ENCODE results near the gene PLEKHA3. TPM values are rescaled to one million over a fixed set of nuclear protein-coding genes. Genes with fewer than 3 reads are reported as not detected.

Gene PLEKHA3
- total and polyA plus RNA-seq, 2 donors (not counting 1 experiment from before 2014, with no cell fraction given): 5.9 to 34.6 TPM

DNA sequence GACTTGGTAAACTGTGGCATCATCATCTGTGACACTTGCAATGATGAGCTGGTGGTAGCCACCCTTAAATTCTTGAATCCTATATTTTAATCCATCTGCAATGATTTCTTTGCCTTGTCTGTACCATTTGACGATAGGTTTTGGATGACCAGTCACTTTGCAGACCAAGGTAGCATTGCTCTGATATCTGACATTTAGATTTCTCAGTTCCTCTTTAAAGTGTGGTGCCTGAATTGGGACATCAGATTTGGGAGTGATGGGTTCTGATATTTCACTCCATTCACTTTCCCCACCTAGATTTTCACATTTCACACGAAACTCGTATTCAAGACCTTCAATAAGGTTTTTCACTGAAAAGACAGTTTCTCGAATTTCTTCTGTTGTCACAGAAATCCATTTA, 55.8 kb downstream of the PLEKHA3 start:
- Histone ChIP-seq H3K9ac (ENCODE audit: insufficient read depth, low read length) (no peak overlapping the region), H3K27ac (ENCODE audit: insufficient read depth, low read length) (no peak overlapping the region), H3K4me1 (ENCODE audit: control insufficient read depth, extremely low read depth, insufficient read depth, low read length) (no peaks in the 10 kb centered on the region), H3K4me3 (replicated peaks in 1 of 4; ENCODE audit: control extremely low read depth in 1 of 4, insufficient read depth in 1 of 4, low read depth in 3 of 4, low read length in 4 of 4) (no peak overlapping the region), H3K27me3 (ENCODE audit: control insufficient read depth, insufficient read depth, low read length) (no peaks in the 10 kb centered on the region), H3K9me3 (ENCODE audit: control insufficient read depth, insufficient read depth, low read depth, low read length) (no peaks in the 10 kb centered on the region), H2AFZ (ENCODE audit: low read length) (no peak overlapping the region), H3K79me2 (ENCODE audit: control insufficient read depth, insufficient read depth, low read length) (no peaks in the 10 kb centered on the region), H4K20me1 (ENCODE audit: control insufficient read depth, extremely low read depth, insufficient read depth, low read length) (no peaks in the 10 kb centered on the region), H3K4me2 (ENCODE audit: extremely low read depth, insufficient read depth, low read length) (no peak overlapping the region), H3K36me3 (ENCODE audit: control insufficient read depth, insufficient read depth, low read length) (no peaks in the 10 kb centered on the region)
- TF ChIP-seq, protein P1, sequence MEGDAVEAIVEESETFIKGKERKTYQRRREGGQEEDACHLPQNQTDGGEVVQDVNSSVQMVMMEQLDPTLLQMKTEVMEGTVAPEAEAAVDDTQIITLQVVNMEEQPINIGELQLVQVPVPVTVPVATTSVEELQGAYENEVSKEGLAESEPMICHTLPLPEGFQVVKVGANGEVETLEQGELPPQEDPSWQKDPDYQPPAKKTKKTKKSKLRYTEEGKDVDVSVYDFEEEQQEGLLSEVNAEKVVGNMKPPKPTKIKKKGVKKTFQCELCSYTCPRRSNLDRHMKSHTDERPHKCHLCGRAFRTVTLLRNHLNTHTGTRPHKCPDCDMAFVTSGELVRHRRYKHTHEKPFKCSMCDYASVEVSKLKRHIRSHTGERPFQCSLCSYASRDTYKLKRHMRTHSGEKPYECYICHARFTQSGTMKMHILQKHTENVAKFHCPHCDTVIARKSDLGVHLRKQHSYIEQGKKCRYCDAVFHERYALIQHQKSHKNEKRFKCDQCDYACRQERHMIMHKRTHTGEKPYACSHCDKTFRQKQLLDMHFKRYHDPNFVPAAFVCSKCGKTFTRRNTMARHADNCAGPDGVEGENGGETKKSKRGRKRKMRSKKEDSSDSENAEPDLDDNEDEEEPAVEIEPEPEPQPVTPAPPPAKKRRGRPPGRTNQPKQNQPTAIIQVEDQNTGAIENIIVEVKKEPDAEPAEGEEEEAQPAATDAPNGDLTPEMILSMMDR (conservative IDR thresholded peaks at IDR 0.05 in 1 of 2, IDR thresholded peaks at IDR 0.05 in 1 of 2; ENCODE audit: low read depth in 1 of 2, low read length in 2 of 2): no peak
- TF ChIP-seq EZH2 (IDR thresholded peaks at IDR 0.05; ENCODE audit: low read length, missing control alignments): no peak
- no peak for DNase-seq (ENCODE audit: low read depth in 2 of 2)

DNA sequence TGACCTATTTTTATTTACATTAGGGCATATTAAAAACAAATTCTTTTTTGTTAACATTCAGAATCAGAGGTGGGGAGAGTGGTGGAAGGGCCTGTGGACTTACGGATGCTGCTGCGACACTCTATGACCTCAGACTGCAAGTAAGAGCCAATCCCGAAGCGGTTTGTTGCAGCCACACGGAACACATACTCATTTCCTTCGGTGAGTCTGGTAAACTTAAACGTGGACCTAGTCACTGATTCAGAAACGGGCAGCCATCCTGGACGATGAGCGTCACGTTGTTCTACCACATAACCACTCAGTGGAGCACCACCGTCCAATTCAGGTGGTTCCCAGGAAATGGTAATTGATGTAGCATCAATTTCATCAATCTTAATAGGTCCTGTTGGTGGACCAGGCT, 61.9 kb downstream of the PLEKHA3 start:
- Histone ChIP-seq H3K9ac (ENCODE audit: insufficient read depth, low read length) (no peak overlapping the region), H2AFZ (ENCODE audit: low read length) (no peak overlapping the region), H3K27ac (ENCODE audit: insufficient read depth, low read length) (no peak overlapping the region), H4K20me1 (ENCODE audit: control insufficient read depth, extremely low read depth, insufficient read depth, low read length) (no peaks in the 10 kb centered on the region), H3K27me3 (ENCODE audit: control insufficient read depth, insufficient read depth, low read length) (no peaks in the 10 kb centered on the region), H3K4me3 (replicated peaks in 1 of 4; ENCODE audit: control extremely low read depth in 1 of 4, insufficient read depth in 1 of 4, low read depth in 3 of 4, low read length in 4 of 4) (no peak overlapping the region), H3K9me3 (ENCODE audit: control insufficient read depth, insufficient read depth, low read depth, low read length) (no peaks in the 10 kb centered on the region), H3K36me3 (ENCODE audit: control insufficient read depth, insufficient read depth, low read length) (no peaks in the 10 kb centered on the region), H3K79me2 (ENCODE audit: control insufficient read depth, insufficient read depth, low read length) (no peaks in the 10 kb centered on the region), H3K4me2 (ENCODE audit: extremely low read depth, insufficient read depth, low read length) (no peak overlapping the region), H3K4me1 (ENCODE audit: control insufficient read depth, extremely low read depth, insufficient read depth, low read length) (no peaks in the 10 kb centered on the region)
- DNase-seq (ENCODE audit: low read depth in 2 of 2): no peak
- TF ChIP-seq, protein P1 (conservative IDR thresholded peaks at IDR 0.05 in 1 of 2, IDR thresholded peaks at IDR 0.05 in 1 of 2; ENCODE audit: low read depth in 1 of 2, low read length in 2 of 2): no peak
- no peak for TF ChIP-seq EZH2 (IDR thresholded peaks at IDR 0.05; ENCODE audit: low read length, missing control alignments)

DNA sequence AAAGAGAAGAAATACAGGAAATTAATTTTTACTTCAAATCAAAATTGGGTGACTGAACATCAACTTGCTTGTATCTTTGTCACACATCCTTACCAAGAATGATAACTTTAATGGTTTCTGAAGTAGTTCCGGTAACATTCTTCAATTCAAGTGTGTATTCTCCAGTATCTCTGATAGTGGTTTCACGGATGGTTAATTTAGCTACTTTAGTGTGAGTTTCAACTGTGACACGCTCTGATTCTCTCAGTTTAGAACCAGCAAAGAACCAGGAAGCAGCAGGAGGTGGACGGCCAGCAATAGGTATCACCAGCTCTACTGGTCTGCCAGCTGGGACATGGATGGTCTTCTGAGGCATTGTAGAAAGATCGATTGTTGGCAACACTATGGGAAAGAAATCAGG, 62.3 kb downstream of the PLEKHA3 start:
- Histone ChIP-seq H3K9me3 (ENCODE audit: control insufficient read depth, insufficient read depth, low read depth, low read length) (no peaks in the 10 kb centered on the region), H3K36me3 (ENCODE audit: control insufficient read depth, insufficient read depth, low read length) (no peaks in the 10 kb centered on the region), H3K4me1 (ENCODE audit: control insufficient read depth, extremely low read depth, insufficient read depth, low read length) (no peaks in the 10 kb centered on the region), H4K20me1 (ENCODE audit: control insufficient read depth, extremely low read depth, insufficient read depth, low read length) (no peaks in the 10 kb centered on the region), H3K9ac (ENCODE audit: insufficient read depth, low read length) (no peak overlapping the region), H2AFZ (ENCODE audit: low read length) (no peak overlapping the region), H3K27me3 (ENCODE audit: control insufficient read depth, insufficient read depth, low read length) (no peaks in the 10 kb centered on the region), H3K79me2 (ENCODE audit: control insufficient read depth, insufficient read depth, low read length) (no peaks in the 10 kb centered on the region), H3K27ac (ENCODE audit: insufficient read depth, low read length) (no peak overlapping the region), H3K4me3 (replicated peaks in 1 of 4; ENCODE audit: control extremely low read depth in 1 of 4, insufficient read depth in 1 of 4, low read depth in 3 of 4, low read length in 4 of 4) (no peak overlapping the region), H3K4me2 (ENCODE audit: extremely low read depth, insufficient read depth, low read length) (no peak overlapping the region)
- no peak for DNase-seq (ENCODE audit: low read depth in 2 of 2)
- TF ChIP-seq, protein P1 (conservative IDR thresholded peaks at IDR 0.05 in 1 of 2, IDR thresholded peaks at IDR 0.05 in 1 of 2; ENCODE audit: low read depth in 1 of 2, low read length in 2 of 2): no peak
- TF ChIP-seq EZH2 (IDR thresholded peaks at IDR 0.05; ENCODE audit: low read length, missing control alignments): no peak
